HEK293 (cell line): ENCODE measurements around the gene CHID1.
A peak's percentile ranks its signal among the peaks of the same experiment; 100 is the strongest.

ENCODE experiments used
- CTCF ChIA-PET: fragments of 350-600 bp; formaldehyde crosslinking; extraction: SDS; loops from one replicate; lab custom pipeline; 2021; ENCODE audit warnings: antibody characterized with exemption; lab: Yijun Ruan, JAX
- POLR2A ChIA-PET: fragments of 300-600 bp; formaldehyde crosslinking; extraction: SDS; loops from one replicate; lab custom pipeline; 2020; ENCODE audit warnings: antibody characterized with exemption, inconsistent platforms; lab: Yijun Ruan, JAX
- H3K27ac ChIP-seq: fragments of 200-500 bp; sonication (Bioruptor generic); 2 replicates; pipeline ENCODE4 v1.5.1; 2014; ENCODE audit warnings: low read depth, low read length, control low read depth, inconsistent platforms; ENCODE audit errors: extremely low read depth
- H3K36me3 ChIP-seq, 2 experiments: fragments of 200-500 bp in 1 of 2; sonication (Bioruptor generic) in 1 of 2; 1 replicate in 1 of 2; 2 replicates in 1 of 2; pipeline ENCODE4 v1.5.1; 2014 to 2017; ENCODE audit warnings: inconsistent platforms in 2 of 2, low read length in 2 of 2; ENCODE audit not compliant: control insufficient read depth in 2 of 2, insufficient read depth in 1 of 2
- H3K4me1 ChIP-seq: fragments of 200-500 bp; sonication (Bioruptor generic); 2 replicates; pipeline ENCODE4 v1.5.1; 2014; ENCODE audit warnings: mild to moderate bottlenecking, low read length, inconsistent platforms; ENCODE audit not compliant: control insufficient read depth, insufficient read depth
- H3K4me3 ChIP-seq: 2 replicates; pipeline ENCODE4 v1.5.1; 2011; ENCODE audit warnings: low read depth, mild to moderate bottlenecking, control low read depth, low read length, moderate library complexity
- H3K9me3 ChIP-seq: fragments of 200-500 bp; sonication (Bioruptor generic); 2 replicates; pipeline ENCODE4 v1.5.1; 2014; ENCODE audit warnings: low read depth, low read length, inconsistent platforms; ENCODE audit not compliant: control insufficient read depth, insufficient read depth
- BCL6B ChIP-seq: fragments of 450-650 bp; formaldehyde crosslinking; IDR thresholded peaks from 2 replicates; pipeline ENCODE4 v1.5.1; 2017; ENCODE audit warnings: missing biosample characterization, missing genetic modification characterization
- EGR2 ChIP-seq: fragments of 450-650 bp; formaldehyde crosslinking; IDR thresholded peaks from 2 replicates; pipeline ENCODE4 v1.5.1; 2016; ENCODE audit warnings: low read depth, missing biosample characterization, missing genetic modification characterization
- GLIS2 ChIP-seq: fragments of 450-650 bp; formaldehyde crosslinking; IDR thresholded peaks from 2 replicates; pipeline ENCODE4 v1.5.1; 2016; ENCODE audit warnings: missing biosample characterization, missing genetic modification characterization
- HIC1 ChIP-seq: fragments of 450-650 bp; formaldehyde crosslinking; IDR thresholded peaks from 2 replicates; pipeline ENCODE4 v1.5.1; 2016; ENCODE audit warnings: missing biosample characterization, missing genetic modification characterization
- IKZF3 ChIP-seq: fragments of 450-650 bp; IDR thresholded peaks from 2 replicates; pipeline ENCODE4 v1.5.0; 2018; ENCODE audit warnings: missing biosample characterization, mild to moderate bottlenecking, missing genetic modification characterization, moderate library complexity
- KLF1 ChIP-seq: fragments of 450-650 bp; formaldehyde crosslinking; IDR thresholded peaks from 2 replicates; pipeline ENCODE4 v1.5.1; 2016; ENCODE audit warnings: missing biosample characterization, missing genetic modification characterization
- KLF16 ChIP-seq: fragments of 450-650 bp; formaldehyde crosslinking; IDR thresholded peaks from 2 replicates; pipeline ENCODE4 v1.5.1; 2017; ENCODE audit warnings: missing biosample characterization, missing genetic modification characterization
- KLF17 ChIP-seq: fragments of 450-650 bp; formaldehyde crosslinking; IDR thresholded peaks from 2 replicates; pipeline ENCODE4 v1.5.1; 2016; ENCODE audit warnings: missing biosample characterization, missing genetic modification characterization
- MZF1 ChIP-seq: fragments of 450-650 bp; formaldehyde crosslinking; IDR thresholded peaks from 2 replicates; pipeline ENCODE4 v1.5.1; 2017; ENCODE audit warnings: missing biosample characterization, missing genetic modification characterization, borderline replicate concordance
- PATZ1 ChIP-seq: fragments of 450-650 bp; formaldehyde crosslinking; IDR thresholded peaks from 2 replicates; pipeline ENCODE4 v1.5.1; 2016; ENCODE audit warnings: missing biosample characterization, missing genetic modification characterization
- ZBTB6 ChIP-seq: fragments of 450-650 bp; formaldehyde crosslinking; IDR thresholded peaks from 2 replicates; pipeline ENCODE4 v1.5.1; 2017; ENCODE audit warnings: missing biosample characterization, missing genetic modification characterization
- ZBTB7A ChIP-seq: fragments of 450-650 bp; formaldehyde crosslinking; IDR thresholded peaks from 2 replicates; pipeline ENCODE4 v1.5.1; 2016; ENCODE audit warnings: low read depth, missing biosample characterization, missing genetic modification characterization
- ZEB2 ChIP-seq: fragments of 450-650 bp; formaldehyde crosslinking; IDR thresholded peaks from 2 replicates; pipeline ENCODE4 v1.5.1; 2016; ENCODE audit warnings: missing biosample characterization, missing genetic modification characterization
- ZFHX2 ChIP-seq: fragments of 450-650 bp; formaldehyde crosslinking; conservative IDR thresholded peaks from 2 replicates; pipeline ENCODE4 v1.5.1; 2016; ENCODE audit warnings: missing biosample characterization, missing genetic modification characterization
- ZNF10 ChIP-seq: fragments of 450-650 bp; formaldehyde crosslinking; IDR thresholded peaks from 2 replicates; pipeline ENCODE4 v1.5.1; 2017; ENCODE audit warnings: missing biosample characterization, missing genetic modification characterization
- ZNF157 ChIP-seq: fragments of 450-650 bp; formaldehyde crosslinking; IDR thresholded peaks from 2 replicates; pipeline ENCODE4 v1.5.1; 2016; ENCODE audit warnings: missing biosample characterization, missing genetic modification characterization
- ZNF175 ChIP-seq: fragments of 450-650 bp; formaldehyde crosslinking; IDR thresholded peaks from 2 replicates; pipeline ENCODE4 v1.5.1; 2016; ENCODE audit warnings: missing biosample characterization, missing genetic modification characterization
- ZNF335 ChIP-seq: fragments of 450-650 bp; formaldehyde crosslinking; conservative IDR thresholded peaks from 2 replicates; pipeline ENCODE4 v1.5.1; 2016; ENCODE audit warnings: missing biosample characterization, missing genetic modification characterization
- ZNF529 ChIP-seq: fragments of 450-650 bp; formaldehyde crosslinking; IDR thresholded peaks from 2 replicates; pipeline ENCODE4 v1.5.1; 2017; ENCODE audit warnings: missing genetic modification characterization, missing biosample characterization; ENCODE audit not compliant: insufficient replicate concordance
- ZNF530 ChIP-seq: fragments of 450-650 bp; formaldehyde crosslinking; IDR thresholded peaks from 2 replicates; pipeline ENCODE4 v1.5.1; 2016; ENCODE audit warnings: low read depth, missing biosample characterization, missing genetic modification characterization
- ZNF600 ChIP-seq: fragments of 450-650 bp; formaldehyde crosslinking; IDR thresholded peaks from 2 replicates; pipeline ENCODE4 v1.5.1; 2016; ENCODE audit warnings: missing biosample characterization, missing genetic modification characterization
- ZNF768 ChIP-seq: fragments of 450-650 bp; formaldehyde crosslinking; IDR thresholded peaks from 2 replicates; pipeline ENCODE4 v1.5.1; 2018; ENCODE audit warnings: missing biosample characterization, mild to moderate bottlenecking, missing genetic modification characterization
- ZNF776 ChIP-seq: fragments of 450-650 bp; formaldehyde crosslinking; IDR thresholded peaks from 2 replicates; pipeline ENCODE4 v1.5.0; 2017; ENCODE audit warnings: missing biosample characterization, missing genetic modification characterization, borderline replicate concordance
- ZNF843 ChIP-seq: fragments of 450-650 bp; formaldehyde crosslinking; IDR thresholded peaks from 2 replicates; pipeline ENCODE4 v1.5.1; 2016; ENCODE audit warnings: missing biosample characterization, missing genetic modification characterization

CHID1 gene

GRCh38 chr11:853682-854448, 56.7 kb downstream of the CHID1 start:
- H3K4me1 ChIP-seq: 0 out of 2 replicates have a peak, but pooled peaks cover 1% of the 10 kb centered on the region
- POLR2A ChIA-PET: no interaction called here
- H3K27ac ChIP-seq: no peak overlapping the region
- no peak overlapping the region for H3K4me3 ChIP-seq
- H3K9me3 ChIP-seq: no peaks in the 10 kb centered on the region
- CTCF ChIA-PET: no interaction called here
- H3K36me3 ChIP-seq: no peaks in the 10 kb centered on the region
- TF ChIP-seq ZNF529 (tag by site-specific recombination) (peak; percentile 65), ZNF335 (tag by site-specific recombination) (no peak), ZNF10 (tag by site-specific recombination) (peak; percentile 55; the same call in 1 of the 2 replicates), ZNF600 (tag by site-specific recombination) (peak; percentile 32; the same call in 1 of the 2 replicates), KLF17 (tag by site-specific recombination) (no peak)

- ChIA-PET CTCF (no interaction called here), POLR2A (no interaction called here)
- Histone ChIP-seq H3K27ac (no peak overlapping the region), H3K36me3 (no peaks in the 10 kb centered on the region), H3K9me3 (no peaks in the 10 kb centered on the region), H3K4me1 (0 out of 2 replicates have a peak, but pooled peaks cover 2% of the 10 kb centered on the region), H3K4me3 (no peak overlapping the region)
- no peak for TF ChIP-seq ZBTB7A (tag by site-specific recombination)
- TF ChIP-seq ZEB2: no peak
- no peak for TF ChIP-seq MZF1
- TF ChIP-seq ZFHX2 (tag by site-specific recombination): peak; percentile 52
- TF ChIP-seq ZNF600 (tag by site-specific recombination): no peak
- no peak for TF ChIP-seq KLF16 (tag by site-specific recombination)
- no peak for TF ChIP-seq ZNF768
- TF ChIP-seq ZNF843 (tag by site-specific recombination): no peak
- no peak for TF ChIP-seq ZNF175 (tag by site-specific recombination)
- no peak for TF ChIP-seq ZNF335 (tag by site-specific recombination)
- TF ChIP-seq IKZF3 (tag by site-specific recombination): no peak
- no peak for TF ChIP-seq ZNF157 (tag by site-specific recombination)
- peak; percentile 32; the same call in 1 of the 2 replicates for TF ChIP-seq KLF1
- no peak for TF ChIP-seq ZNF776
- TF ChIP-seq ZBTB6 (tag by site-specific recombination): no peak
- no peak for TF ChIP-seq GLIS2 (tag by site-specific recombination)
- 0 out of 2 replicates have a peak, but pooled peaks have one; percentile 36 for TF ChIP-seq EGR2 (tag by site-specific recombination)
- TF ChIP-seq BCL6B (tag by site-specific recombination): no peak
- TF ChIP-seq ZNF530 (tag by site-specific recombination): no peak
- no peak for TF ChIP-seq ZNF10 (tag by site-specific recombination)
- TF ChIP-seq HIC1 (tag by site-specific recombination): 0 out of 2 replicates have a peak, but pooled peaks have one; percentile 35
- TF ChIP-seq PATZ1 (tag by site-specific recombination): peak; percentile 21
Measured at GRCh38 chr11:852762-853161, 57.8 kb downstream of the CHID1 start.
